Fibroblast of lung (primary cell): Measurements from ENCODE around the gene TTC9B. TPM values are rescaled to one million over a fixed set of nuclear protein-coding genes. Genes with fewer than 3 reads are reported as not detected.

Experiments
- DNase-seq, 2 donors: peaks; one replicate each; pipeline versions ENCODE4 v3.0.0 to v3.0.0-alpha.2; 2010; ENCODE audit warnings: low read depth in 2 of 2
- H2AFZ ChIP-seq: 2 replicates; pipeline ENCODE4 v1.5.1; 2012; ENCODE audit warnings: low read length, control low read depth, inconsistent platforms
- H3K27ac ChIP-seq: 2 replicates; pipeline ENCODE4 v1.5.1; 2011; ENCODE audit warnings: low read length, control low read depth; ENCODE audit not compliant: insufficient read depth
- H3K27me3 ChIP-seq: 2 replicates; pipeline ENCODE4 v1.5.1; 2011; ENCODE audit warnings: mild to moderate bottlenecking, low read length; ENCODE audit not compliant: control insufficient read depth, insufficient read depth
- H3K36me3 ChIP-seq: 2 replicates; pipeline ENCODE4 v1.5.1; 2011; ENCODE audit warnings: low read length; ENCODE audit not compliant: control insufficient read depth, insufficient read depth
- H3K4me1 ChIP-seq: 2 replicates; pipeline ENCODE4 v1.5.1; 2011; ENCODE audit warnings: low read length; ENCODE audit not compliant: control insufficient read depth, insufficient read depth; ENCODE audit errors: extremely low read depth
- H3K4me2 ChIP-seq: 2 replicates; pipeline ENCODE4 v1.5.1; 2011; ENCODE audit warnings: low read length, control low read depth; ENCODE audit not compliant: insufficient read depth; ENCODE audit errors: extremely low read depth
- H3K4me3 ChIP-seq, 4 experiments: fragments of 200-600 bp in 1 of 4; sonication (generic) in 1 of 4; replicated peaks in 1 of 4; 2 replicates each; pipeline ENCODE4 v1.5.1; 2011 to 2016; ENCODE audit warnings: low read length in 4 of 4, low read depth in 3 of 4, mild to moderate bottlenecking in 3 of 4, control low read depth in 2 of 4, inconsistent platforms in 1 of 4, mixed read lengths in 1 of 4; ENCODE audit not compliant: insufficient read depth in 1 of 4; ENCODE audit errors: control extremely low read depth in 1 of 4
- H3K79me2 ChIP-seq: 2 replicates; pipeline ENCODE4 v1.5.1; 2012; ENCODE audit warnings: mild to moderate bottlenecking, low read length, inconsistent platforms; ENCODE audit not compliant: control insufficient read depth, insufficient read depth
- H3K9ac ChIP-seq: 2 replicates; pipeline ENCODE4 v1.5.1; 2011; ENCODE audit warnings: mild to moderate bottlenecking, low read length, control low read depth; ENCODE audit not compliant: insufficient read depth
- H3K9me3 ChIP-seq: 2 replicates; pipeline ENCODE4 v1.5.1; 2012; ENCODE audit warnings: low read depth, low read length; ENCODE audit not compliant: control insufficient read depth, insufficient read depth
- H4K20me1 ChIP-seq: 2 replicates; pipeline ENCODE4 v1.5.1; 2011; ENCODE audit warnings: low read length; ENCODE audit not compliant: control insufficient read depth, insufficient read depth; ENCODE audit errors: extremely low read depth
- CTCF ChIP-seq, 2 donors: IDR thresholded peaks in 1 of 2; conservative IDR thresholded peaks in 1 of 2; 1 replicate in 1 of 2; 2 replicates in 1 of 2; pipeline ENCODE4 v1.5.1; 2011 to 2012; ENCODE audit warnings: low read length in 2 of 2, control low read depth in 1 of 2, inconsistent platforms in 1 of 2, low read depth in 1 of 2, mild to moderate bottlenecking in 1 of 2
- EZH2 ChIP-seq: IDR thresholded peaks from 2 replicates; pipeline ENCODE4 v1.5.1; 2012; ENCODE audit warnings: low read length, control low read depth, mild to moderate bottlenecking; ENCODE audit errors: missing control alignments
- polyA plus RNA-seq, 2 donors: library from polyadenylated mRNA; depleted of rRNA in 1 of 2; stranded (reverse) in 1 of 2; unstranded in 1 of 2; fragments of >200 nt; gene quantifications; 2 replicates each; pipeline ENCODE4 v1.2.1, GENCODE V29; 2011 to 2012; ENCODE audit warnings: missing spikeins in 1 of 2
- total RNA-seq: library from RNA; depleted of rRNA; stranded (reverse); fragments of >200 nt; gene quantifications from 2 replicates; pipeline ENCODE4 v1.2.1, GENCODE V29; 2014

TTC9B gene
- total and polyA plus RNA-seq, 2 donors (not counting 1 experiment from before 2014, with no cell fraction given): not detected

- no peak for DNase-seq
- no peaks in the 10 kb centered on the region for H4K20me1 ChIP-seq
- no peak overlapping the region for H3K9ac ChIP-seq
- H2AFZ ChIP-seq: no peak overlapping the region
- peaks cover 2% of the 10 kb centered on the region for H3K79me2 ChIP-seq
- TF ChIP-seq CTCF (conservative IDR thresholded peaks at IDR 0.05 in 1 of 2, IDR thresholded peaks at IDR 0.05 in 1 of 2; ENCODE audit: low read depth in 1 of 2, low read length in 2 of 2) (no peak), EZH2 (no peak)
- no peak overlapping the region for H3K4me2 ChIP-seq
- H3K36me3 ChIP-seq: peaks cover 15% of the 10 kb centered on the region
- no peaks in the 10 kb centered on the region for H3K4me1 ChIP-seq
- no peaks in the 10 kb centered on the region for H3K9me3 ChIP-seq
- H3K27me3 ChIP-seq: no peaks in the 10 kb centered on the region
- no peak overlapping the region for H3K27ac ChIP-seq
- no peak overlapping the region for H3K4me3 ChIP-seq
These were observed 21.4 kb upstream of the TTC9B start for GRCh38 chr19:40239415-40240226.

- Histone ChIP-seq H2AFZ (no peak overlapping the region), H3K27me3 (no peaks in the 10 kb centered on the region), H3K79me2 (peaks cover 2% of the 10 kb centered on the region), H3K27ac (no peak overlapping the region), H3K36me3 (peaks cover 15% of the 10 kb centered on the region), H3K9ac (no peak overlapping the region), H3K9me3 (no peaks in the 10 kb centered on the region), H3K4me1 (no peaks in the 10 kb centered on the region), H3K4me3 (no peak overlapping the region), H4K20me1 (no peaks in the 10 kb centered on the region), H3K4me2 (no peak overlapping the region)
- TF ChIP-seq EZH2 (no peak), CTCF (conservative IDR thresholded peaks at IDR 0.05 in 1 of 2, IDR thresholded peaks at IDR 0.05 in 1 of 2; ENCODE audit: low read depth in 1 of 2, low read length in 2 of 2) (no peak)
- DNase-seq: no peak
These were observed 20.6 kb upstream of the TTC9B start for GRCh38 chr19:40238775-40239174.

- Histone ChIP-seq H3K79me2 (no peaks in the 10 kb centered on the region), H3K27me3 (no peaks in the 10 kb centered on the region), H3K4me3 (no peak overlapping the region), H3K4me2 (no peak overlapping the region), H3K9ac (no peak overlapping the region), H3K36me3 (peaks cover 18% of the 10 kb centered on the region), H2AFZ (no peak overlapping the region), H3K9me3 (no peaks in the 10 kb centered on the region), H4K20me1 (no peaks in the 10 kb centered on the region), H3K4me1 (no peaks in the 10 kb centered on the region), H3K27ac (no peak overlapping the region)
- no peak for TF ChIP-seq CTCF (conservative IDR thresholded peaks at IDR 0.05 in 1 of 2, IDR thresholded peaks at IDR 0.05 in 1 of 2; ENCODE audit: low read depth in 1 of 2, low read length in 2 of 2)
- TF ChIP-seq EZH2: no peak
- DNase-seq: no peak
These were observed 19.6 kb upstream of the TTC9B start for GRCh38 chr19:40237791-40238190.
